MCF 10A (cell line): ENCODE measurements around the gene TM2D1. TPM values are rescaled to one million over a fixed set of nuclear protein-coding genes. Genes with fewer than 3 reads are reported as not detected.
A peak's percentile ranks its signal among the peaks of the same experiment; 100 is the strongest.

Experiments
- BruUV-seq: library from RNA; stranded (reverse); fragments of 400-500 nt; replicated peaks from 2 replicates; lab custom pipeline; 2021; lab: Mats Ljungman, UMichigan
- CTCF ChIA-PET: fragments of 300-600 bp; sonication (Branson Sonifier 250); formaldehyde crosslinking; extraction: SDS; loops from one replicate; lab custom pipeline; 2021; ENCODE audit warnings: antibody characterized with exemption, inconsistent platforms; lab: Yijun Ruan, JAX
- POLR2A ChIA-PET: fragments of 300-600, 350-650 bp; sonication (Branson Sonifier 250); formaldehyde crosslinking; extraction: SDS; loops from one replicate; lab custom pipeline; 2020; ENCODE audit warnings: antibody characterized with exemption, inconsistent platforms; lab: Yijun Ruan, JAX
- DNase-seq: peaks from one replicate; pipeline ENCODE4 v3.0.0-alpha.2; 2018; ENCODE audit not compliant: unreplicated experiment
- H3K27ac Mint-ChIP-seq: one replicate; pipeline ENCODE4 v1.8.0; 2022; ENCODE audit warnings: mild to moderate bottlenecking, low read depth, mixed read lengths; ENCODE audit not compliant: unreplicated experiment
- H3K27me3 Mint-ChIP-seq: one replicate; pipeline ENCODE4 v1.8.0; 2022; ENCODE audit warnings: mixed read lengths; ENCODE audit not compliant: insufficient read depth, unreplicated experiment
- H3K36me3 Mint-ChIP-seq: one replicate; pipeline ENCODE4 v1.8.0; 2022; ENCODE audit warnings: mild to moderate bottlenecking, moderate library complexity, mixed read lengths; ENCODE audit not compliant: insufficient read depth, unreplicated experiment
- H3K4me1 Mint-ChIP-seq: one replicate; pipeline ENCODE4 v1.8.0; 2022; ENCODE audit warnings: mixed read lengths; ENCODE audit not compliant: insufficient read depth, unreplicated experiment
- H3K4me3 Mint-ChIP-seq: one replicate; pipeline ENCODE4 v1.8.0; 2022; ENCODE audit warnings: mild to moderate bottlenecking, moderate library complexity, mixed read lengths; ENCODE audit not compliant: unreplicated experiment
- H3K9me3 Mint-ChIP-seq: one replicate; pipeline ENCODE4 v1.8.0; 2022; ENCODE audit warnings: mixed read lengths; ENCODE audit not compliant: unreplicated experiment
- CTCF ChIP-seq: fragments of 200-600 bp; IDR thresholded peaks from one replicate; pipeline ENCODE4 v1.8.0; 2022; ENCODE audit warnings: antibody characterized with exemption, mild to moderate bottlenecking; ENCODE audit not compliant: unreplicated experiment
- intact Hi-C: fragments of 100-400 bp; cut with micrococcal nuclease; formaldehyde crosslinking; loops from 2 replicates; pipeline ENCODE4 v1.14.1; 2022
- total RNA-seq: library from RNA; stranded (reverse); gene quantifications from 2 replicates; pipeline ENCODE4 v1.2.3, GENCODE V29; 2022

Gene TM2D1
- total RNA-seq, 1 experiment from 2014 or later, result 29.4 TPM

DNA sequence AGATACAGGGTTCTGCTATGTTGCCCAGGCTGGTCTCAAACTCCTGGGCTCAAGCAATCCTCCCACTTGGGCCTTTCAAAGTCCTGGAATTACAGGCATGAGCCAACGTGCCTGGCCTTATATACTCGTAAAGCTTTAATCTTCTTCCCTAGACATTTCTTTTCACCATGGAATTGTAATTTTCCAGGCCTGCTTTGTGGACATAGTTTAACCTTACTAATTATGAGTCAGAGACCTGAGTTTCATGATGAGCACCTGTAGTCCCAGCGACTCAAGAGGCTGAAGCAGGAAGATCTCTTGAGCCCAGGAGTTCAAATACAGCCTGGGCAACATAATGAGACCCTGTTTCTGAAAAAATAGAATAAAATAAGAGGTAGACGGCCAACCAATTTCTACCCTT is 29.6 kb upstream of the TM2D1 start:
- Mint-ChIP-seq H3K27me3 (no peaks in the 10 kb centered on the region), H3K9me3 (no peaks in the 10 kb centered on the region), H3K4me1 (no peaks in the 10 kb centered on the region), H3K4me3 (no peak overlapping the region), H3K27ac (peak overlapping the region; percentile 39), H3K36me3 (peaks cover 17% of the 10 kb centered on the region)
- POLR2A ChIA-PET, result interaction anchor here (0.6 to 2.6 kb wide), 5 partner anchors 11 to 524 kb away, joined by 3 to 15 read pairs (median 4); partner anchors contain the start of gene TM2D1
- TF ChIP-seq CTCF, result no peak
- DNase-seq, result peak; percentile 66
- intact Hi-C loops, result no loop called here
- no TSS peak for BruUV-seq
- CTCF ChIA-PET, result interaction anchor here (0.6 to 0.7 kb wide), 2 partner anchors 245 to 1473 kb away, joined by 3 read pairs; no protein-coding TSS in a partner anchor

GRCh38 chr1:61753998-61754508 is 29.1 kb upstream of the TM2D1 start:
- H3K9me3 Mint-ChIP-seq, result no peaks in the 10 kb centered on the region
- peaks cover 19% of the 10 kb centered on the region for H3K36me3 Mint-ChIP-seq
- TF ChIP-seq CTCF, result no peak
- H3K4me1 Mint-ChIP-seq, result no peaks in the 10 kb centered on the region
- ChIA-PET POLR2A (interaction anchor here (0.6 to 2.6 kb wide), 5 partner anchors 11 to 523 kb away, joined by 3 to 15 read pairs (median 4); partner anchors contain the start of gene TM2D1), CTCF (interaction anchor here (0.6 to 0.7 kb wide), 2 partner anchors 244 to 1472 kb away, joined by 3 read pairs; no protein-coding TSS in a partner anchor)
- intact Hi-C loops, result no loop called here
- no peak overlapping the region for H3K4me3 Mint-ChIP-seq
- DNase-seq, result no peak
- H3K27me3 Mint-ChIP-seq, result no peaks in the 10 kb centered on the region
- peak overlapping the region; percentile 39 for H3K27ac Mint-ChIP-seq
- BruUV-seq, result no TSS peak

GRCh38 chr1:61752921-61753389 is 28.0 kb upstream of the TM2D1 start:
- no peaks in the 10 kb centered on the region for H3K9me3 Mint-ChIP-seq
- H3K27ac Mint-ChIP-seq, result no peak overlapping the region
- H3K4me1 Mint-ChIP-seq, result no peaks in the 10 kb centered on the region
- DNase-seq, result no peak
- no peaks in the 10 kb centered on the region for H3K27me3 Mint-ChIP-seq
- CTCF ChIA-PET, result interaction anchor here (0.6 to 0.7 kb wide), 2 partner anchors 32 to 624 kb away, joined by 3 read pairs; no protein-coding TSS in a partner anchor
- POLR2A ChIA-PET, result interaction anchor here (0.5 to 2.6 kb wide), 3 partner anchors 10 to 1588 kb away, joined by 3 to 15 read pairs (median 3); no protein-coding TSS in a partner anchor
- TF ChIP-seq CTCF, result no peak
- no TSS peak for BruUV-seq
- H3K36me3 Mint-ChIP-seq, result peaks cover 24% of the 10 kb centered on the region
- intact Hi-C loops, result no loop called here
- no peak overlapping the region for H3K4me3 Mint-ChIP-seq

GRCh38 chr1:61749574-61749973 is 24.6 kb upstream of the TM2D1 start:
- DNase-seq, result no peak
- Mint-ChIP-seq H3K36me3 (peaks cover 29% of the 10 kb centered on the region), H3K27me3 (no peaks in the 10 kb centered on the region), H3K27ac (no peak overlapping the region), H3K9me3 (no peaks in the 10 kb centered on the region), H3K4me1 (peaks cover 9% of the 10 kb centered on the region), H3K4me3 (no peak overlapping the region)
- no TSS peak for BruUV-seq
- ChIA-PET POLR2A (interaction anchor here (1.4 kb wide), 1 partner anchor 24 kb away, joined by 6 read pairs; the partner anchor contains the start of gene TM2D1), CTCF (no interaction called here)
- intact Hi-C loops, result no loop called here
- no peak for TF ChIP-seq CTCF
